Measurements from ENCODE around the gene PON3.

Gene PON3

DNA sequence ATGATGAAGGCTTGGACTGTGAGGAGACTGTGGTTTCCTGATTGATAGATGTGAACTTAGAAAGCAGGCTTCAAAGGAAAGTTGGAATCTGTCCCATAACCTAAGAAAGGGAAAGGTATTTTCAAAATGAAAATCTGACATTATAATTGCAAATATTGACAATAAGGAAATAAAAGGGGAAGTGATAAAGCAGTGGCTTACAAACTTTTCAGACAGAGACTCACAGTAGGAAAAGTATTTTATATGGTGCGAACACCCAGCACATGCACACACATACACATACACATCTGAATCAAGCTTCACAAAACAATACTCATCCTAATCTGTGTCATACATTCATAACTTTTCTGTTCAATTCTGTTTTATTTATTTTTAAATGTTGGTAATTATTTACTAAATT is 76.6 kb downstream of the PON3 start:
- H3K4me3 ChIP-seq (ENCODE audit: low read depth, low read length) = no peak overlapping the region
- no peak for TF ChIP-seq CTCF (IDR thresholded peaks at IDR 0.05; ENCODE audit: low read depth, low read length)

GRCh38 chr7:95318501-95319100 is 77.6 kb downstream of the PON3 start:
- no peak for TF ChIP-seq CTCF (IDR thresholded peaks at IDR 0.05; ENCODE audit: low read depth, low read length)
- H3K4me3 ChIP-seq (ENCODE audit: low read depth, low read length) = no peak overlapping the region

DNA sequence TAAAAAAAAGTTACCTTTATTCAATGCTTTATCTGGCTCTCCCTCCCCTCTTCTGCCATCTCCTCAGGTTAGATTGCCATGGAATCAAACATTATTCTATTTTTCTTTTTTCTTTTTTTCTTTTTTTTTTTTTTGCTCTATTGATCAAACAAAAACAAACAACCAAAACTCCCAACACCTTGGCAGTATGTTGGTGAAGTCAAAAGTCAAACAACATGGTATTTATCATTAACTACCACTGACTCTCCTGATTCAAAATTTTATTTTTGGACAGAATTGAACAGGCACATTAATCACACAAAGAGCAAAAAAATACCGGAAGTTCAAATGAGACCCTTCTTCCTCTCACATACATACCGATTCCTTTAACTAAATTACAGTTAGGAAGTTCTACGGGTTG is 78.2 kb downstream of the PON3 start:
- H3K4me3 ChIP-seq (ENCODE audit: low read depth, low read length) = no peak overlapping the region
- TF ChIP-seq CTCF (IDR thresholded peaks at IDR 0.05; ENCODE audit: low read depth, low read length) = no peak

- no peak overlapping the region for H3K4me3 ChIP-seq (ENCODE audit: low read depth, low read length)
- no peak for TF ChIP-seq CTCF (IDR thresholded peaks at IDR 0.05; ENCODE audit: low read depth, low read length)
Observed at GRCh38 chr7:95317546-95317945, 78.6 kb downstream of the PON3 start.

DNA sequence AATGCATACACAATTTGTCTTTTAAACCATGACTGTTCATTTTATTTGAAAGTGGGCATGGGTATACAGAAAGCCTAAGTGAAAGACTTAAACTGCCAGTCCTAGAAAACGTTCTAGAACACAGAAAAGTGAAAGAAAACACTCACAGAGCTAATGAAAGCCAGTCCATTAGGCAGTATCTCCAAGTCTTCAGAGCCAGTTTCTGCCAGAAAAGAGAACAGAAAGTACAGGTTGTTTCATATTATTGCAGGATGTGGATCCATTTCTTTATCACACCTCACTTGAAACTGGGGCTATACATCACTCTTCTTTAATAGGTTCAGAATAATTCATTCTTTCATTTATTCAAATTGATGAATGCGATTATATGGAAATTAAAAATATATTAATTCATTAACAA is 79.6 kb downstream of the PON3 start:
- TF ChIP-seq CTCF (IDR thresholded peaks at IDR 0.05; ENCODE audit: low read depth, low read length) = no peak
- H3K4me3 ChIP-seq (ENCODE audit: low read depth, low read length) = no peak overlapping the region

- H3K4me3 ChIP-seq (ENCODE audit: low read depth, low read length) = no peak overlapping the region
- TF ChIP-seq CTCF (IDR thresholded peaks at IDR 0.05; ENCODE audit: low read depth, low read length) = no peak
Observed at GRCh38 chr7:95312561-95312960, 83.6 kb downstream of the PON3 start.

- TF ChIP-seq CTCF (IDR thresholded peaks at IDR 0.05; ENCODE audit: low read depth, low read length) = no peak
- H3K4me3 ChIP-seq (ENCODE audit: low read depth, low read length) = no peak overlapping the region
Observed at GRCh38 chr7:95311389-95311788, 84.8 kb downstream of the PON3 start.
